MCF 10A (cell line): ENCODE measurements around the gene ARL4A. TPM values are rescaled to one million over a fixed set of nuclear protein-coding genes. Genes with fewer than 3 reads are reported as not detected.

Experiments used
- BruUV-seq: library from RNA; stranded (reverse); fragments of 400-500 nt; replicated peaks from 2 replicates; lab custom pipeline; 2021; lab: Mats Ljungman, UMichigan
- CTCF ChIA-PET: fragments of 300-600 bp; sonication (Branson Sonifier 250); formaldehyde crosslinking; extraction: SDS; loops from one replicate; lab custom pipeline; 2021; ENCODE audit warnings: antibody characterized with exemption, inconsistent platforms; lab: Yijun Ruan, JAX
- POLR2A ChIA-PET: fragments of 300-600, 350-650 bp; sonication (Branson Sonifier 250); formaldehyde crosslinking; extraction: SDS; loops from one replicate; lab custom pipeline; 2020; ENCODE audit warnings: antibody characterized with exemption, inconsistent platforms; lab: Yijun Ruan, JAX
- DNase-seq: peaks from one replicate; pipeline ENCODE4 v3.0.0-alpha.2; 2018; ENCODE audit not compliant: unreplicated experiment
- H3K27ac Mint-ChIP-seq: one replicate; pipeline ENCODE4 v1.8.0; 2022; ENCODE audit warnings: mild to moderate bottlenecking, low read depth, mixed read lengths; ENCODE audit not compliant: unreplicated experiment
- H3K27me3 Mint-ChIP-seq: one replicate; pipeline ENCODE4 v1.8.0; 2022; ENCODE audit warnings: mixed read lengths; ENCODE audit not compliant: insufficient read depth, unreplicated experiment
- H3K36me3 Mint-ChIP-seq: one replicate; pipeline ENCODE4 v1.8.0; 2022; ENCODE audit warnings: mild to moderate bottlenecking, moderate library complexity, mixed read lengths; ENCODE audit not compliant: insufficient read depth, unreplicated experiment
- H3K4me1 Mint-ChIP-seq: one replicate; pipeline ENCODE4 v1.8.0; 2022; ENCODE audit warnings: mixed read lengths; ENCODE audit not compliant: insufficient read depth, unreplicated experiment
- H3K4me3 Mint-ChIP-seq: one replicate; pipeline ENCODE4 v1.8.0; 2022; ENCODE audit warnings: mild to moderate bottlenecking, moderate library complexity, mixed read lengths; ENCODE audit not compliant: unreplicated experiment
- H3K9me3 Mint-ChIP-seq: one replicate; pipeline ENCODE4 v1.8.0; 2022; ENCODE audit warnings: mixed read lengths; ENCODE audit not compliant: unreplicated experiment
- intact Hi-C: fragments of 100-400 bp; cut with micrococcal nuclease; formaldehyde crosslinking; loops from 2 replicates; pipeline ENCODE4 v1.14.1; 2022
- total RNA-seq: library from RNA; stranded (reverse); gene quantifications from 2 replicates; pipeline ENCODE4 v1.2.3, GENCODE V29; 2022
- TF ChIP-seq, protein P1 (sequence below): fragments of 200-600 bp; IDR thresholded peaks from one replicate; pipeline ENCODE4 v1.8.0; 2022; ENCODE audit warnings: antibody characterized with exemption, mild to moderate bottlenecking; ENCODE audit not compliant: unreplicated experiment

ARL4A gene
- total RNA-seq, 1 experiment from 2014 or later: 42.6 TPM

DNA sequence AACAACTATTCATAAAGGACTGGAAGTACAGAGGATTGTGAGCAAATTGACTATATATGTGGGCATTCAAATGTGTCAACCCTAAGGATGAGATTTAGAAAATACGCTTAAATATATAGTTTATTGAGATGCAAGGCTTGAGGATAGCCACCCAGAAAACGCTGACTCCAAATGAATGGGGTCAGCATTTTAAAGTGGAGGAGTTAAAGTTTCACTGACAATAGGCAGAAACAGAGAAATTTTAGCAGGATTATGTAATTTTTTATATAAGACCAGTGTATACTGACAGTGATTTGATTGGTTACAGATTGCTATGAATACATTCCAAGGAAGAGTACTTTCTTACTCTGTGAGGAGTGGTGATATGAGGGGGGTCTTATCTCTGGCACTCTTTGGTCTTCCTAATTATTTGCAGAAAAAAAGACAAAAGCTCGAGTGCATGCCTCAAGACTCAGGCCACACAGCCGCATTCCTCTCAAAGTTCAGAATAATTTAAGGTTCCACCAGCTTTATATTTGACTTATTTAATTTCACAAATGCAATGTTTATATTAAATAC lies 38.6 kb upstream of the ARL4A start:
- ChIA-PET POLR2A (interaction anchor here (1.3 kb wide), 1 partner anchor 38 kb away, joined by 6 read pairs; no protein-coding TSS in a partner anchor), CTCF (interaction anchor here (0.6 to 2.0 kb wide), 2 partner anchors 10 to 125 kb away, joined by 3 to 9 read pairs; no protein-coding TSS in a partner anchor)
- H3K27me3 Mint-ChIP-seq: no peaks in the 10 kb centered on the region
- TF ChIP-seq, protein P1, sequence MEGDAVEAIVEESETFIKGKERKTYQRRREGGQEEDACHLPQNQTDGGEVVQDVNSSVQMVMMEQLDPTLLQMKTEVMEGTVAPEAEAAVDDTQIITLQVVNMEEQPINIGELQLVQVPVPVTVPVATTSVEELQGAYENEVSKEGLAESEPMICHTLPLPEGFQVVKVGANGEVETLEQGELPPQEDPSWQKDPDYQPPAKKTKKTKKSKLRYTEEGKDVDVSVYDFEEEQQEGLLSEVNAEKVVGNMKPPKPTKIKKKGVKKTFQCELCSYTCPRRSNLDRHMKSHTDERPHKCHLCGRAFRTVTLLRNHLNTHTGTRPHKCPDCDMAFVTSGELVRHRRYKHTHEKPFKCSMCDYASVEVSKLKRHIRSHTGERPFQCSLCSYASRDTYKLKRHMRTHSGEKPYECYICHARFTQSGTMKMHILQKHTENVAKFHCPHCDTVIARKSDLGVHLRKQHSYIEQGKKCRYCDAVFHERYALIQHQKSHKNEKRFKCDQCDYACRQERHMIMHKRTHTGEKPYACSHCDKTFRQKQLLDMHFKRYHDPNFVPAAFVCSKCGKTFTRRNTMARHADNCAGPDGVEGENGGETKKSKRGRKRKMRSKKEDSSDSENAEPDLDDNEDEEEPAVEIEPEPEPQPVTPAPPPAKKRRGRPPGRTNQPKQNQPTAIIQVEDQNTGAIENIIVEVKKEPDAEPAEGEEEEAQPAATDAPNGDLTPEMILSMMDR: no peak
- intact Hi-C loops: no loop called here
- no peak for DNase-seq
- no peaks in the 10 kb centered on the region for H3K9me3 Mint-ChIP-seq
- H3K36me3 Mint-ChIP-seq: no peaks in the 10 kb centered on the region
- peaks cover 10% of the 10 kb centered on the region for H3K4me1 Mint-ChIP-seq
- no peak overlapping the region for H3K4me3 Mint-ChIP-seq
- BruUV-seq: no TSS peak
- no peak overlapping the region for H3K27ac Mint-ChIP-seq

DNA sequence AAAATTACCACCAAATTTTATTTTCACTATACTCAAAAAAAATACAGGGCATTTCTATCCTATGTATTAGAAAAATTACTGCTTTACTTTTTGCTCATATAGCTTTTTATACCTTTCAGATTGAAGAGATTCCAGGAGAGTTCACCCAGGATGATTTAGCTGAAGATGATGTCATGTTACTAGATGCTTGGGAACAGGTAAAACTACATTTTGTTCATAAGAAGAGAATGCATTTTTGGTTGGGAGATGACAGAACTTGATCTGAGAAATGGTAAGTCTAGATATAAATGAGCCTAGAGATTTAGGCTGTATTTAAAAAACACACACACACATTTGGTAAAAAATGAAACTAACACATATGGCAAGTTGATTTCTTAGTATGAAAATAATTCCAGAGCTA lies 38.1 kb upstream of the ARL4A start:
- ChIA-PET CTCF (interaction anchor here (0.6 to 1.0 kb wide), 3 partner anchors 25 to 630 kb away, joined by 3 to 5 read pairs (median 3); no protein-coding TSS in a partner anchor), POLR2A (no interaction called here)
- no TSS peak for BruUV-seq
- Mint-ChIP-seq H3K27ac (no peak overlapping the region), H3K36me3 (no peaks in the 10 kb centered on the region), H3K9me3 (no peaks in the 10 kb centered on the region), H3K4me3 (no peak overlapping the region), H3K27me3 (no peaks in the 10 kb centered on the region), H3K4me1 (peaks cover 10% of the 10 kb centered on the region)
- TF ChIP-seq, protein P1: no peak
- intact Hi-C loops: no loop called here
- no peak for DNase-seq

DNA sequence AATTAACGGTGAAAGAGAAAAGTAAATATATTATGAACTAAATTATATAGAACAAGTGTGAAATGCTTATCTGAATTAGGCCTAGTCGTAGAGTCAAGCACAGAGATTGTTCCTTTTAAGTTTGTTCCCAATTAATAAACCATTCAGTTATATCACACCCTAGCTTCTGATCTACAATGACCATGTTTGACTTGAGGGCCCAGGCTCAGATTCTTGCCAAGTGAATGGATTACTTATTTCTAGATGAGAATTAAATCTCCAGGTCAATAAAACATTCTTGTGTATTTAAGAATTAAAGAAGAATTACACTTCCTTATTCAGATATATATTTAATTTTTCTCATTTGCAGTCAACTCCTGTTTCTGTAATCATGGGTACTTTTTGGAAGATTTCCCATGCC lies 37.4 kb upstream of the ARL4A start:
- H3K27me3 Mint-ChIP-seq: no peaks in the 10 kb centered on the region
- no peaks in the 10 kb centered on the region for H3K36me3 Mint-ChIP-seq
- H3K4me3 Mint-ChIP-seq: no peak overlapping the region
- H3K27ac Mint-ChIP-seq: no peak overlapping the region
- BruUV-seq: no TSS peak
- ChIA-PET POLR2A (no interaction called here), CTCF (interaction anchor here (0.6 to 1.0 kb wide), 2 partner anchors 26 to 612 kb away, joined by 3 to 5 read pairs; no protein-coding TSS in a partner anchor)
- intact Hi-C loops: no loop called here
- no peak for DNase-seq
- H3K4me1 Mint-ChIP-seq: peaks cover 10% of the 10 kb centered on the region
- H3K9me3 Mint-ChIP-seq: no peaks in the 10 kb centered on the region
- TF ChIP-seq, protein P1: no peak

DNA sequence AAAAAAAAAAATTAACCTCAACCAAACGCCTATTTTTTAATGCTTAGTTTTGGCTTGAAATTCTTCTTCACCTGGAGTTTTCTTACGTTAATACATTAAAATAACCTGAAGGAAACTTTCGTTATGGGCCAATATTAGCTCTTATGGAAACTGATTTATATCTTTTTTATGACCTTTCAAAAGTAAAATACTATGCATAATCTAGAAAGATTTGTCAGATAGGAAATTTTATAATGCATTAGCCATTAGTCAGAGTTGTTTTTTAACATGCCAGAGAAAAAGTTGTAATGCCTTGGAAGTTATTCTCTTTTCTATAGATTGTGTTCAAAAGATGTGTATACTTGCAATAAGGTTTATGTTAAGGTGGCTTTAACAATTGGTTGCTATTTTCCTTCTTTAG lies 34.3 kb upstream of the ARL4A start:
- H3K36me3 Mint-ChIP-seq: no peaks in the 10 kb centered on the region
- POLR2A ChIA-PET: interaction anchor here (0.7 kb wide), 2 partner anchors 30 to 244 kb away, joined by 3 read pairs; no protein-coding TSS in a partner anchor
- CTCF ChIA-PET: interaction anchor here (0.6 to 1.8 kb wide), 6 partner anchors 27 to 612 kb away, joined by 3 to 4 read pairs (median 4); no protein-coding TSS in a partner anchor
- H3K9me3 Mint-ChIP-seq: no peaks in the 10 kb centered on the region
- H3K27me3 Mint-ChIP-seq: no peaks in the 10 kb centered on the region
- TF ChIP-seq, protein P1: no peak
- no peak overlapping the region for H3K27ac Mint-ChIP-seq
- no peak overlapping the region for H3K4me3 Mint-ChIP-seq
- no peak for DNase-seq
- BruUV-seq: no TSS peak
- H3K4me1 Mint-ChIP-seq: peaks cover 6% of the 10 kb centered on the region
- intact Hi-C loops: no loop called here
